Measurements from ENCODE around the gene ZMAT1. TPM values are rescaled to one million over a fixed set of nuclear protein-coding genes. Genes with fewer than 3 reads are reported as not detected.

Gene ZMAT1
- total and polyA plus RNA-seq, 2 of the 4 experiments (the other 2 are of a cell fraction) = 0.03 TPM; not detected in 1

GRCh38 chrX:101950581-101950980, 18.8 kb upstream of the ZMAT1 start:
- Histone ChIP-seq H3K9me1 (ENCODE audit: insufficient read depth, low read length) (no peaks in the 10 kb centered on the region), H3K9ac (ENCODE audit: low read depth, low read length) (no peak overlapping the region), H3K27me3 (ENCODE audit: control insufficient read depth, insufficient read depth, low read length) (no peaks in the 10 kb centered on the region; the same call in none of the 2 replicates), H2AK5ac (ENCODE audit: low read depth, low read length) (no peak overlapping the region), H2BK20ac (ENCODE audit: low read depth, low read length) (no peak overlapping the region), H2BK15ac (ENCODE audit: low read depth, low read length) (no peak overlapping the region), H3K23ac (ENCODE audit: low read depth, low read length) (no peak overlapping the region), H4K8ac (ENCODE audit: low read depth in 2 of 2, low read length in 2 of 2) (no peak overlapping the region), H2AK9ac (replicated peaks; ENCODE audit: low read depth, low read length, poor library complexity) (no peak overlapping the region), H3K9me3 (ENCODE audit: control insufficient read depth, insufficient read depth, low read length) (no peaks in the 10 kb centered on the region), H2BK120ac (ENCODE audit: low read depth, low read length) (no peak overlapping the region), H3K4ac (ENCODE audit: low read depth, low read length) (no peak overlapping the region), H3K4me2 (ENCODE audit: low read depth, low read length) (no peak overlapping the region), H3K14ac (replicated peaks; ENCODE audit: low read depth, low read length) (no peak overlapping the region), H3K36me3 (ENCODE audit: control insufficient read depth, insufficient read depth, low read length) (no peaks in the 10 kb centered on the region), H3K4me3 (ENCODE audit: insufficient read depth, low read depth, low read length) (no peak overlapping the region), H3K79me1 (ENCODE audit: low read depth in 1 of 2, low read length in 2 of 2) (no peaks in the 10 kb centered on the region), H4K5ac (ENCODE audit: low read depth, low read length) (no peak overlapping the region), H2BK5ac (ENCODE audit: low read depth, low read length, poor library complexity, severe bottlenecking) (no peak overlapping the region), H4K20me1 (ENCODE audit: insufficient read depth, low read length) (no peaks in the 10 kb centered on the region), H4K91ac (ENCODE audit: insufficient read depth, low read depth, low read length) (no peak overlapping the region), H3K56ac (ENCODE audit: extremely low read depth, insufficient read depth, low read length) (no peak overlapping the region), H3K27ac (ENCODE audit: insufficient read depth, low read length) (no peak overlapping the region), H3K18ac (ENCODE audit: low read depth, low read length) (no peak overlapping the region), H2AFZ (replicated peaks; ENCODE audit: low read length, poor library complexity) (no peak overlapping the region), H3K4me1 (ENCODE audit: control insufficient read depth, insufficient read depth, low read length) (no peaks in the 10 kb centered on the region)
- ChIA-PET CTCF (no interaction called here), POLR2A (ENCODE audit: unreplicated experiment) (no interaction called here)
- ATAC-seq (ENCODE audit: low read depth) (no peak), DNase-seq (no peak)
- BruUV-seq (replicated peaks) = no TSS peak
- in situ Hi-C loops (cut with MboI; ENCODE audit: low sequenced_read_pairs) = no loop called here
- intact Hi-C loops (cut with micrococcal nuclease) = no loop called here
- TF ChIP-seq CHD1 (IDR thresholded peaks at IDR 0.05; ENCODE audit: low read depth, low read length) = no peak
- TF ChIP-seq POLR2A (IDR thresholded peaks at IDR 0.05; ENCODE audit: low read depth, low read length) = no peak
- TF ChIP-seq MAZ (IDR thresholded peaks at IDR 0.05; ENCODE audit: borderline replicate concordance, low read depth, low read length) = no peak
- TF ChIP-seq MXI1 (IDR thresholded peaks at IDR 0.05; ENCODE audit: borderline replicate concordance, low read depth, low read length) = no peak
- no peak for TF ChIP-seq RFX5 (IDR thresholded peaks at IDR 0.05; ENCODE audit: low read depth, low read length)
- no peak for TF ChIP-seq USF2 (IDR thresholded peaks at IDR 0.05; ENCODE audit: low read depth, low read length)
- TF ChIP-seq FOS (IDR thresholded peaks at IDR 0.05; ENCODE audit: low read depth, low read length) = no peak
- no peak for TF ChIP-seq BHLHE40 (IDR thresholded peaks at IDR 0.05; ENCODE audit: low read depth, low read length)
- TF ChIP-seq, protein P1, sequence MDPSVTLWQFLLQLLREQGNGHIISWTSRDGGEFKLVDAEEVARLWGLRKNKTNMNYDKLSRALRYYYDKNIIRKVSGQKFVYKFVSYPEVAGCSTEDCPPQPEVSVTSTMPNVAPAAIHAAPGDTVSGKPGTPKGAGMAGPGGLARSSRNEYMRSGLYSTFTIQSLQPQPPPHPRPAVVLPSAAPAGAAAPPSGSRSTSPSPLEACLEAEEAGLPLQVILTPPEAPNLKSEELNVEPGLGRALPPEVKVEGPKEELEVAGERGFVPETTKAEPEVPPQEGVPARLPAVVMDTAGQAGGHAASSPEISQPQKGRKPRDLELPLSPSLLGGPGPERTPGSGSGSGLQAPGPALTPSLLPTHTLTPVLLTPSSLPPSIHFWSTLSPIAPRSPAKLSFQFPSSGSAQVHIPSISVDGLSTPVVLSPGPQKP (IDR thresholded peaks at IDR 0.05; ENCODE audit: borderline replicate concordance, low read depth, low read length) = no peak
- no peak for TF ChIP-seq RAD21 (IDR thresholded peaks at IDR 0.05; ENCODE audit: low read length)
- TF ChIP-seq CTCF (conservative IDR thresholded peaks at IDR 0.05; ENCODE audit: low read depth, low read length) = no peak
- dilution Hi-C loops (cut with HindIII; ENCODE audit: low sequenced_read_pairs, unreplicated experiment) = no loop called here
- no CpG with 5 or more reads among the region's 6 CpGs for WGBS, 2 experiments (ENCODE audit: extremely low coverage in 2 of 2, insufficient read length in 1 of 2)
